Stimulated activated CD8-positive, alpha-beta memory T cell treated with anti-CD3 and anti-CD28 coated beads, Interleukin-4, amount 100 ng/mL, for 1 hour (primary cell): ENCODE results near the gene PRKD2.

Experiments
- DNase-seq, 2 donors: peaks; one replicate each; pipeline ENCODE4 v3.0.0-alpha.2; 2020; ENCODE audit warnings: low read depth in 2 of 2, low spot score in 1 of 2

Gene PRKD2

GRCh38 chr19:46742926-46743480 lies 26.1 kb upstream of the PRKD2 start:
- DNase-seq, result no peak

- no peak for DNase-seq
Measured at GRCh38 chr19:46741447-46741846, 24.5 kb upstream of the PRKD2 start.

GRCh38 chr19:46739290-46739771 lies 22.4 kb upstream of the PRKD2 start:
- no peak for DNase-seq

GRCh38 chr19:46737761-46738171 lies 20.9 kb upstream of the PRKD2 start:
- DNase-seq, result no peak

GRCh38 chr19:46737298-46737654 lies 20.4 kb upstream of the PRKD2 start:
- DNase-seq, result no peak

GRCh38 chr19:46736531-46737297 lies 19.8 kb upstream of the PRKD2 start:
- DNase-seq, result no peak

GRCh38 chr19:46733690-46734292 lies 16.9 kb upstream of the PRKD2 start:
- no peak for DNase-seq

- DNase-seq, result no peak
Measured at GRCh38 chr19:46732966-46733689, 16.2 kb upstream of the PRKD2 start.

GRCh38 chr19:46732172-46732938 lies 15.4 kb upstream of the PRKD2 start:
- no peak for DNase-seq

GRCh38 chr19:46731584-46731983 lies 14.7 kb upstream of the PRKD2 start:
- no peak for DNase-seq

GRCh38 chr19:46731007-46731501 lies 14.1 kb upstream of the PRKD2 start:
- no peak for DNase-seq

GRCh38 chr19:46730595-46730994 lies 13.7 kb upstream of the PRKD2 start:
- DNase-seq, result no peak

- no peak for DNase-seq
Measured at GRCh38 chr19:46730187-46730586, 13.3 kb upstream of the PRKD2 start.

GRCh38 chr19:46729696-46730095 lies 12.8 kb upstream of the PRKD2 start:
- no peak for DNase-seq

- peak; percentile 60 to 76 for DNase-seq
Measured at GRCh38 chr19:46728693-46729339, 11.9 kb upstream of the PRKD2 start.

GRCh38 chr19:46728208-46728607 lies 11.3 kb upstream of the PRKD2 start:
- no peak for DNase-seq

- DNase-seq, result no peak
Measured at GRCh38 chr19:46727757-46728156, 10.8 kb upstream of the PRKD2 start.

- no peak for DNase-seq
Measured at GRCh38 chr19:46726971-46727501, 10.1 kb upstream of the PRKD2 start.

- no peak for DNase-seq
Measured at GRCh38 chr19:46726551-46726950, 9.6 kb upstream of the PRKD2 start.

- no peak for DNase-seq
Measured at GRCh38 chr19:46725859-46726393, 9.0 kb upstream of the PRKD2 start.
